HG02610 (cell line): ENCODE measurements around the gene RNF186.
"Not testable (repeated sequence)": the region's sequence is repeated elsewhere in the genome, so short reads cannot be mapped to it uniquely, and the experiment has no call there.

Experiments
- ATAC-seq: cut with Tn5 transposase; IDR thresholded peaks from one replicate; pipeline ENCODE4 v1.9.1; 2021; ENCODE audit warnings: mild to moderate bottlenecking, moderate library complexity; ENCODE audit not compliant: unreplicated experiment

The RNF186 gene, protein sequence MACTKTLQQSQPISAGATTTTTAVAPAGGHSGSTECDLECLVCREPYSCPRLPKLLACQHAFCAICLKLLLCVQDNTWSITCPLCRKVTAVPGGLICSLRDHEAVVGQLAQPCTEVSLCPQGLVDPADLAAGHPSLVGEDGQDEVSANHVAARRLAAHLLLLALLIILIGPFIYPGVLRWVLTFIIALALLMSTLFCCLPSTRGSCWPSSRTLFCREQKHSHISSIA

DNA sequence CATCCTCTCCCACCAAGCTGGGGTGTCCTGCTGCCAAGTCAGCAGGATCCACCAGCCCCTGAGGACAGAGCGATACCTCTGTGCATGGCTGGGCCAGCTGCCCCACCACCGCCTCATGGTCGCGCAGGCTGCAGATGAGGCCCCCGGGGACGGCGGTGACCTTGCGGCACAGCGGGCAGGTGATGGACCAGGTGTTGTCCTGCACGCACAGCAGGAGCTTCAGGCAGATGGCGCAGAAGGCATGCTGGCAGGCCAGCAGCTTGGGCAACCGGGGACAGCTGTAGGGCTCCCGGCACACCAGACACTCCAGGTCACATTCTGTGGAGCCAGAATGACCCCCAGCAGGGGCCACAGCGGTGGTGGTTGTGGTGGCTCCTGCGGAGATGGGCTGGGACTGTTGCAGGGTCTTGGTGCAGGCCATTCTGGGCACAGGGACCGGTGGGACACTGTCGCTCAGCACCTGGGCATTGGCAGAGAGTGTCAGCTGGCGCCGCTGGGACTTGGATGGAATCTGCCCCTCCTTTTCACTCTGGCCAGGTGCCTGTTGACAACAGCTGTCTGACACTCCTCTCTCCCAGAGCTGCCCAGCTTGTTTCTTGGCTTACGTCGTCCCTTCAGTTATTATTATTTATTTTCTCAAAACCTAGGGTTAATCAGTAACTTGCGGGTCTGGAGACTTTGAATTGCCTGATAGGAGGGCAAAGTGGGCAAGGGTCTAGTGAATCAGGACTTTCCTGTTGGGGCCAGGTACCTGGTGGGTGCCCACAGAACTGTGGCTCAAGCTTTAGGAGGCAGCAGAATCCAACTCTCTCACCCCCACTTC lies at the start of gene RNF186:
RNF186 (minus strand) TSS at position 603 of the 823 bp plus-strand sequence; CDS start at position 421, 182 bp downstream.
- ATAC-seq = no peak

DNA sequence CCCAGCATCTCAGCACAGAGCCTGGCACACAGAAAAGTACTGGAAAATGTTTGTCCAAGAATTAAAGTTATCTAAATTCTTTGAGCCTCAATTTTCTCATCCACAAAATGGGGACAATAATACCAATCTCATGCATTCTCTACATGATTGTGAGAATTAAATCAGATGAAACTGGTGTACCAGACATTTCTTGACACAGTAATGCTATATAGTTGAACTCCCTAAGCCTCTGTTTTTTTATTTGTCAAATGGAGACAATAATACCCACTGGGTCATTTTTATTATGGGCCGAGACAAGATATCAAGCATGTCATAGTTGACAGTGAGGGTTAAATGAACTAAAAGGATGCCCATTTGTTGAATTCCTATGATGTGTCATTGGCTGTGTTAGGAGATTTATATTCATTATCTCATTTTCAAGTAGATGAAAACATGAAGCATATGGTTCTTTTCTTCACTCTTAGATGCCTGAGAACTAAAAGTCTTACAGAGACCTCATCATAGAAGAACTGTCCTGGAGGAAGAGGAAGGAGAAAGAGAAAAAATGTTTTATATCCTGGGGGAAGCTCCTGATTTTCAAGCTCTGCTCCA lies 49.6 kb upstream of the RNF186 start:
- ATAC-seq = no peak

DNA sequence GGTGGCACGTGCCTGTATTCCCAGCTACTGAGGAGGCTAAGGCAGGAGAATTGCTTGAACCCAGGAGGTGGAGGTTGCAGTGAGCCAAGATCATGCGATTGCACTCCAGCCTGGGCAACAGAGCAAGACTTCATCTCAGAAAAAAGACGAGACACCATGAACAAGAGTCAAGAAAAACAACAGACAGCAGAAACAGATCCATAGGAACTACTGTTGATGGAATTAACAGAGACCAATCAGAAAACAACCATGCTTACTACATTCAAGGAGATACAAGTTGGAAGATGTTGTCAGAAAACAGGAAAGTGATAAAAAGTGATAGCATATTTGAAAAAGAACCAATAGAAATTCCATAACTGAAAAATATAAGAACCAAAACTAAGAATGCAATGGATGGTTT lies 47.9 kb upstream of the RNF186 start:
- no peak for ATAC-seq

GRCh38 chr1:19861842-19862530 lies 46.9 kb upstream of the RNF186 start:
- ATAC-seq = no peak

DNA sequence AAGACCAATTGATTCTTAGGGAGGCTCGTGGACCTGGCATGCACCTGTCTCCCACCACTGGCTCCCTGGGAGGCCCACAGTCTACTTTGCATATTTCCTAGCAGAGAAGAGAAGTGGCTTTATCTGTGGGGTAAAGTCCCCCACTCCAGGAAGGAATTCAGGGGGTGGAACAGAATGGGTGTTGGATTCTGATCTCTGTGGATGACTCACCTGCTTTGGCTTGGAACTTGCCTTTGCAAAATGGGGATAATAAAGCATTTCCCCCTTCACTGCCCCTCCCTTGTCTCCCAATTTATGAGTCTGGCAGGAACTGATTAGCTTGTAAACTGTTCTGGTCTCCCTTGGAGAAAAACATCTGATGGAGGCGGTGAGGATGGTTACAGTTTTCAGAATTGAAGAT lies 46.0 kb upstream of the RNF186 start:
- no peak for ATAC-seq

- no peak for ATAC-seq
Measured at GRCh38 chr1:19860418-19860817, 45.3 kb upstream of the RNF186 start.

DNA sequence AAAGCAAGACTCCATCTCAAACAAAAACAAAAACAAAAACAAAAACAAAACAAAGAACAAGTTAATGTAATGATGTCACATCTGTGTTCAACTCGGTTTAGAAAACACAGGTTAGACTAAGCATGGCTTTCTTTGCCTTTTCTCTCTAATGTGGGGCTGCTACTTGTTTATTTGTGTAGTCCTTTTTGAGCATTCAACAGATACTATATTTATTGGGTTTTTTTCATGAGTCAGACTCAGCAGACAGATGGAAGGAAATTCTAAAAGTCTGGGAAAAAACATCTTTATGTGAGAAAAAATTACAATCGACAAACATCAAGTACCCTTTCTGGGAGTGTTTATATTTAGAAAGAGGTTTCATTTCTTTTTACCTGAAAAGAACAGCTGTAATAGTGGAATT lies 44.8 kb upstream of the RNF186 start:
- ATAC-seq = no peak

DNA sequence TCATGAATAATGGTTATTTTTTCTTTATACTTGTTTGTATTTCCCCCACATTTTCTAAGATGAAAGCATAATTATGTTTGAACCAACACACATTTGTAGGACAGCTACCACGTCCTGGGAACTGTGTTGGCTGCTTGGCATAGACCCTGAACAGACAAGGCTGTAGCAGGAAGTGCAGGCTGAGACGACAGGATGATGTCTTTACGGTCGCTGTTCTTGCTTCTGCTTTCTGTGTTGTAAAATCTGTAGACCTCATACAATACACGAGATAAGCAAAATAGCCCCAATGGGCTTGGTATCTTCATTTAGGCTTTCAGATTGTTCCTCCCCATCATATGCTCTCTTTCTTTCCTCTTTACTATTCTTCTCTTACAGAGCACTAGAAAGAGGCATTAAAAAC lies 43.8 kb upstream of the RNF186 start:
- ATAC-seq = no peak

DNA sequence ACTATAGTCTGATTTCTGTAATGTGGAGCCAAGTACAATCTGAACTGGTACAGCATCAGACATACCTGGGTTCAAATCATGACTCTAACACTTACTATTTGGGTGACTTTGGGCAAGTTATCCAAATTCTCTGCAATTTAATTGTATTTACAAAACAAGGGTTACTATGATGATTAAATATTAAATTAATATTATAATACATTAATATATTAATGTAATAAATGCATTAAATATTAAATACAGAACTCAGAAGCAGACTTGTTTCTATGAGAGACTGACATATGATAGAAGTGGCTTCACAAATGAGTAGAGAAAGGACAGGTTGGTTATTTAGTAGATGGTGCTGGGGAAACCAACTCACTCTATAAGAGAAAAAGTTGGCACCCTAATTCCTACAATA lies 39.8 kb upstream of the RNF186 start:
- no peak for ATAC-seq

- ATAC-seq = no peak
Measured at GRCh38 chr1:19852036-19852435, 37.0 kb upstream of the RNF186 start.

DNA sequence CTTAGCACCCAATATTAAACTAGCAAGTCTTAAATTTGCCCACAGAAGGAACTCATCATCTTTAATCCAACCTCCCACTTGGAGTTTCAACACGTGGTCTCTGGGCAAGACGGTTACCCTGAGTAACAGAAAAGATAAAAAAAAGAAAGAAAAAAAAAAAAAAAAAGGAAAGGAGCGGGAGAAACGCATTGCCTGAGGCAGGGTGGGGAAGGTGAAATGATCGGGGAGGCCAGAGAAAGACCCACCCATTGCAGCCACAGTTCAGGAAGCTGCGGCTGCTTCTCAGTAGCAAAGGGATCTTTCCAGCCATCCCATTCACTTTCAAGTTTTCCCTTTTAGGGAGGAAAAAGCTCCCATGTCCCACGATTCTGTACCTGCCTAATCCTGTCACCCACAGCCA lies 35.1 kb upstream of the RNF186 start:
- no peak for ATAC-seq

GRCh38 chr1:19849307-19849706 lies 34.2 kb upstream of the RNF186 start:
- ATAC-seq = not testable (repeated sequence)

GRCh38 chr1:19847334-19847733 lies 32.3 kb upstream of the RNF186 start:
- ATAC-seq = not testable (repeated sequence)

GRCh38 chr1:19846338-19846737 lies 31.3 kb upstream of the RNF186 start:
- no peak for ATAC-seq

DNA sequence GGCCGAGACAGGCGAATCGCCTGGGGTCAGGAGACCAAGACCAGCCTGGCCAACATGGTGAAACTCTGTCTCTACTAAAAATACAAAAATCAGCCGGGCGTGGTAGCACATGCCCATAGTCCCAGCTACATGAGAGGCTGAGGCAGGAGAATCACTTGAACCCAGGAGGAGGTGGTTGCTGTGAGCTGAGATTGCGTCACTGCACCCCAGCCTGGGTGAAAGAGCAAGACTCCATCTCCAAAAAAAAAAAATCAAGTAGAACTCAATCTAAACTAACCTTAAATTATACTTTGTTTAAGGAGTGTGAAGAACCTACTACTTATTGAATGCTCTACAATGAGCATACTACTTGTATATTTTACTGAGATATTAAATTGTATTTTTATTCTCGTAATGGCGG lies 30.5 kb upstream of the RNF186 start:
- no peak for ATAC-seq

GRCh38 chr1:19844731-19845495 lies 29.8 kb upstream of the RNF186 start:
- ATAC-seq = no peak

- no peak for ATAC-seq
Measured at GRCh38 chr1:19840228-19840627, 25.1 kb upstream of the RNF186 start.

DNA sequence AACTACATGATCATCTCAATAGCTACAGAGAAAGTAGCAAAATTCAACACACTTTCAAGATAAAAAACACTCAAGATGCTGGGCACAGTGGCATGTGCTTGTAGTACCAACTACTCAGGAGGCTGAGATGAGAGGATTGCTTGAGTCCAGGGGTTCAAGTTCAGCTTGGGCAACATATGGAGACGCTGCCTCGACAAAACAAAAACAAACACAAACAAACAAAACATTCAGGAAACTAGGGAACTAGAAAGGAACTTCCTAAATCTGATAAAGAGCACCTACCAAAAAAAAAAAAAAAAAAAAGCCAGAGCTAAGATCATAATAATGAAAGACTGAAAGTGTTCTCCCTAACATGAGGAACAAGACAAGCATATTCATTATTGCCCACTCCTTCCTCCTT lies 22.8 kb upstream of the RNF186 start:
- no peak for ATAC-seq

DNA sequence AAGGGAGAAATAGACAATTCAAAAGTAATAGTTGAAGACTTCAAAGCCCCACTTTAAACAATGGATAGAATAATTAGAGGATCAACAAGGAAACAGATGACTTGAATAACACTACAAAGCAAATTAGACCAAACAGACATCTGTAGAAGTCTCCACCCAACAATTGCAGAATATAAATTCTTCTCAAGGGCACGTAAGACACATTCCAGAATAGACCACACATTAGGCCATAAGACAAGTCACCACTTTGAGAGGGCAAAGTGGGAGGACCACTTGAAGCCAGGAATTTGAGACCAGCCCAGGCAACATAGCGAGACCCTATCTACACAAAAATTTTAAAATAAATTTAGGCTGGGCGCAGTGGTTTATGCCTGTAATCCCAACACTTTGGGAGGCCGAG lies 20.5 kb upstream of the RNF186 start:
- no peak for ATAC-seq

DNA sequence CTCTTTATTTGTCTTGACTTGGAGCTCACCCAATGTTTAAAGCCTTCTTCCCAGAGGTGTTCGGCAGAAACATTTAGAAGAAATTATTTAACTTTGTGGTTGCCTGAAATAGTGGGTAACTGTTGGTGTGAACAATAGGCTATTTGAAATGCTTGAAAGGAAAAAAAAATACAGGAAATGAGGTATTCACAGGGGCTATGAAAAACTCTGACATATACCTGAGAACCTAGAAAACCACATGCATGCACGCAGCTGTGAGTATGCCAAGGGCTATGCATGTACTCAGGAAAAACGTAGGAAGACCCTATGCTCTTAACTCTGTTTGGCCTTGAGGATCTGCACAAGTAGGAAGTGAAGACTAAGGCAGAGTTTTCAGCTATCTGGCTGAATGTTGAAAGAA lies 16.4 kb upstream of the RNF186 start:
- no peak for ATAC-seq

GRCh38 chr1:19828546-19828945 lies 13.5 kb upstream of the RNF186 start:
- ATAC-seq = no peak
